ENCODE data around the gene MAGEB16. TPM values are rescaled to one million over a fixed set of nuclear protein-coding genes. Genes with fewer than 3 reads are reported as not detected.

MAGEB16 gene
- not detected for polyA plus RNA-seq (2013, experiment 1 of 2)
- not detected for polyA plus RNA-seq (2013, experiment 2 of 2)

- no peak within 1 kb of the TSS for H4K8ac ChIP-seq (ENCODE audit: low read length)
These were observed at the start of gene MAGEB16 for GRCh38 chrX:35798042-35798441. Gene MAGEB16, plus strand, starts transcription at chrX:35798342. Its CDS starts 3,855 bp downstream, at chrX:35802197.

DNA sequence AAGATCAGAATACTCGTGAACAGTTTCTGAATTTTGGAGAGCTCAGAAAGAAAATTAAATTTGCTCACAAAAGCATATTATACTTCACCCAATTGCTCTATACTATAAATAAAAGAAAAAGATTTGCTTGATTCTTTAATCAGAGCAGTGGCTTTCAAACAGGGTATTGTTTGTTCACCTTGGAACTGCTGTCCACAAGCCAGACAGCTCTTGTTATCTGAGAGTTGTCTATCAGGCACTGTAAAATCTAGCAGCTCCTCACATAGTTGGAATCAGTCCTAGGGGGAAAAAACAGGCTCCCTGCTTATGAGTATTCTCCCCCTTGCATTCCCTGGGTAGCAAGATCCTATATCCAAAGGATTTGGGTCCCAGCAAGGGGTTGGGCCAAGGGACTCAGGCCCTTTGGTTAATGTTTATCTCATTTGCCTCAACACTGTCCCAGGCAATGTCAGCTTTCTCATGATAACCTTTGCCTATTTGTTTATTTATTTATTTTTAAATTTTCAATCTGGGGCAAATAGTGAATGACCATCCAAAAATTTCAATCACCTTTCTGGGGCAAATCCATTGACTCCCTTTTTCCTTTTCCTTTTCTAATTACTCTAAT, 24.1 kb upstream of the MAGEB16 start:
- Histone ChIP-seq H2BK120ac (ENCODE audit: low read depth, low read length) (no peak overlapping the region), H3K4me3 (ENCODE audit: insufficient read depth in 1 of 2, low read depth in 1 of 2, low read length in 2 of 2) (no peak overlapping the region), H2BK12ac (ENCODE audit: low read length in 2 of 2) (no peak overlapping the region), H3K4me1 (ENCODE audit: control insufficient read depth, insufficient read depth, low read depth, low read length) (no peaks in the 10 kb centered on the region), H4K8ac (ENCODE audit: low read length) (no peak overlapping the region), H3K27ac (ENCODE audit: low read length, poor library complexity, severe bottlenecking) (no peak overlapping the region), H3K23ac (ENCODE audit: low read length in 2 of 2) (no peak overlapping the region), H2BK15ac (ENCODE audit: low read depth, poor library complexity, severe bottlenecking) (no peak overlapping the region), H3K27me3 (ENCODE audit: control insufficient read depth in 1 of 2, insufficient read depth in 1 of 2, low read length in 2 of 2) (no peaks in the 10 kb centered on the region), H3K79me1 (replicated peaks; ENCODE audit: low read length, poor library complexity, severe bottlenecking) (no peaks in the 10 kb centered on the region), H3K4ac (ENCODE audit: low read depth in 1 of 2, low read length in 2 of 2) (no peak overlapping the region), H4K91ac (ENCODE audit: low read length) (no peak overlapping the region), H3K9me3 (ENCODE audit: control insufficient read depth, low read length) (no peaks in the 10 kb centered on the region), H2AK5ac (ENCODE audit: low read length, severe bottlenecking) (no peak overlapping the region), H3K14ac (ENCODE audit: low read length in 2 of 2) (no peak overlapping the region), H3K18ac (ENCODE audit: low read depth in 1 of 2, low read length in 2 of 2) (no peak overlapping the region), H3K36me3 (ENCODE audit: control insufficient read depth in 1 of 2, insufficient read depth in 2 of 2, low read depth in 1 of 2, low read length in 2 of 2) (no peaks in the 10 kb centered on the region), H3K4me2 (ENCODE audit: low read length, poor library complexity, severe bottlenecking) (no peak overlapping the region), H3K9ac (ENCODE audit: low read length) (no peak overlapping the region), H2AFZ (ENCODE audit: low read depth, low read length) (no peak overlapping the region), H2BK5ac (ENCODE audit: low read depth, low read length, poor library complexity, severe bottlenecking) (no peak overlapping the region)
- no peak for DNase-seq
- no CpG with 5 or more reads among the region's 1 CpG for WGBS

More at GRCh38 chrX:35798042-35798441, at the start of gene MAGEB16:
- no peak within 1 kb of the TSS for H3K27ac ChIP-seq (ENCODE audit: low read length, poor library complexity, severe bottlenecking)
- no peaks in the 10 kb centered on the region for H3K27me3 ChIP-seq (ENCODE audit: control insufficient read depth in 1 of 2, insufficient read depth in 1 of 2, low read length in 2 of 2)
- H3K79me1 ChIP-seq (replicated peaks; ENCODE audit: low read length, poor library complexity, severe bottlenecking), result no peaks in the 10 kb centered on the region
- DNase-seq, result no peak
- H3K18ac ChIP-seq (ENCODE audit: low read depth in 1 of 2, low read length in 2 of 2), result no peak within 1 kb of the TSS
- H3K4me1 ChIP-seq (ENCODE audit: control insufficient read depth, insufficient read depth, low read depth, low read length), result no peaks in the 10 kb centered on the region
- no peak within 1 kb of the TSS for H3K4me2 ChIP-seq (ENCODE audit: low read length, poor library complexity, severe bottlenecking)
- no peaks in the 10 kb centered on the region for H3K9me3 ChIP-seq (ENCODE audit: control insufficient read depth, low read length)
- H3K36me3 ChIP-seq (ENCODE audit: control insufficient read depth in 1 of 2, insufficient read depth in 2 of 2, low read depth in 1 of 2, low read length in 2 of 2), result no peaks in the 10 kb centered on the region
- H3K23ac ChIP-seq (ENCODE audit: low read length in 2 of 2), result no peak within 1 kb of the TSS
- H3K4ac ChIP-seq (ENCODE audit: low read depth in 1 of 2, low read length in 2 of 2), result no peak within 1 kb of the TSS
- no peak within 1 kb of the TSS for H2BK120ac ChIP-seq (ENCODE audit: low read depth, low read length)
- no peak within 1 kb of the TSS for H2BK5ac ChIP-seq (ENCODE audit: low read depth, low read length, poor library complexity, severe bottlenecking)
- H2AK5ac ChIP-seq (ENCODE audit: low read length, severe bottlenecking), result no peak within 1 kb of the TSS
- H2BK15ac ChIP-seq (ENCODE audit: low read depth, poor library complexity, severe bottlenecking), result no peak within 1 kb of the TSS
- no peak within 1 kb of the TSS for H3K9ac ChIP-seq (ENCODE audit: low read length)
- no peak within 1 kb of the TSS for H4K91ac ChIP-seq (ENCODE audit: low read length)
- no peak within 1 kb of the TSS for H3K14ac ChIP-seq (ENCODE audit: low read length in 2 of 2)
- WGBS, result 92% methylated on average over 15 of the region's 15 CpGs
- no peak within 1 kb of the TSS for H3K4me3 ChIP-seq (ENCODE audit: insufficient read depth in 1 of 2, low read depth in 1 of 2, low read length in 2 of 2)
- H2AFZ ChIP-seq (ENCODE audit: low read depth, low read length), result no peak within 1 kb of the TSS
- H2BK12ac ChIP-seq (ENCODE audit: low read length in 2 of 2), result no peak within 1 kb of the TSS

GRCh38 chrX:35785075-35785474, 13.1 kb upstream of the MAGEB16 start:
- Histone ChIP-seq H2AFZ (ENCODE audit: low read depth, low read length) (no peak overlapping the region), H2BK15ac (ENCODE audit: low read depth, poor library complexity, severe bottlenecking) (no peak overlapping the region), H3K27ac (ENCODE audit: low read length, poor library complexity, severe bottlenecking) (no peak overlapping the region), H3K27me3 (ENCODE audit: control insufficient read depth in 1 of 2, insufficient read depth in 1 of 2, low read length in 2 of 2) (no peaks in the 10 kb centered on the region), H3K4me2 (ENCODE audit: low read length, poor library complexity, severe bottlenecking) (no peak overlapping the region), H2BK5ac (ENCODE audit: low read depth, low read length, poor library complexity, severe bottlenecking) (no peak overlapping the region), H3K4ac (ENCODE audit: low read depth in 1 of 2, low read length in 2 of 2) (no peak overlapping the region), H4K91ac (ENCODE audit: low read length) (no peak overlapping the region), H4K8ac (ENCODE audit: low read length) (no peak overlapping the region), H2AK5ac (ENCODE audit: low read length, severe bottlenecking) (no peak overlapping the region), H3K79me1 (replicated peaks; ENCODE audit: low read length, poor library complexity, severe bottlenecking) (no peaks in the 10 kb centered on the region), H3K4me1 (ENCODE audit: control insufficient read depth, insufficient read depth, low read depth, low read length) (no peaks in the 10 kb centered on the region), H3K36me3 (ENCODE audit: control insufficient read depth in 1 of 2, insufficient read depth in 2 of 2, low read depth in 1 of 2, low read length in 2 of 2) (no peaks in the 10 kb centered on the region), H3K23ac (ENCODE audit: low read length in 2 of 2) (no peak overlapping the region), H3K14ac (ENCODE audit: low read length in 2 of 2) (no peak overlapping the region), H2BK12ac (ENCODE audit: low read length in 2 of 2) (no peak overlapping the region), H3K18ac (ENCODE audit: low read depth in 1 of 2, low read length in 2 of 2) (no peak overlapping the region), H2BK120ac (ENCODE audit: low read depth, low read length) (no peak overlapping the region), H3K4me3 (ENCODE audit: insufficient read depth in 1 of 2, low read depth in 1 of 2, low read length in 2 of 2) (no peak overlapping the region), H3K9me3 (ENCODE audit: control insufficient read depth, low read length) (no peaks in the 10 kb centered on the region), H3K9ac (ENCODE audit: low read length) (no peak overlapping the region)
- DNase-seq, result no peak
- WGBS, result 66% methylated on average over 6 of the region's 6 CpGs

GRCh38 chrX:35786271-35786670, 11.9 kb upstream of the MAGEB16 start:
- Histone ChIP-seq H3K79me1 (replicated peaks; ENCODE audit: low read length, poor library complexity, severe bottlenecking) (no peaks in the 10 kb centered on the region), H3K4me1 (ENCODE audit: control insufficient read depth, insufficient read depth, low read depth, low read length) (no peaks in the 10 kb centered on the region), H2BK12ac (ENCODE audit: low read length in 2 of 2) (no peak overlapping the region), H3K9ac (ENCODE audit: low read length) (no peak overlapping the region), H3K27ac (ENCODE audit: low read length, poor library complexity, severe bottlenecking) (no peak overlapping the region), H3K14ac (ENCODE audit: low read length in 2 of 2) (no peak overlapping the region), H2BK120ac (ENCODE audit: low read depth, low read length) (no peak overlapping the region), H4K8ac (ENCODE audit: low read length) (no peak overlapping the region), H3K18ac (ENCODE audit: low read depth in 1 of 2, low read length in 2 of 2) (no peak overlapping the region), H3K9me3 (ENCODE audit: control insufficient read depth, low read length) (no peaks in the 10 kb centered on the region), H2AK5ac (ENCODE audit: low read length, severe bottlenecking) (no peak overlapping the region), H3K23ac (ENCODE audit: low read length in 2 of 2) (no peak overlapping the region), H4K91ac (ENCODE audit: low read length) (no peak overlapping the region), H3K4me2 (ENCODE audit: low read length, poor library complexity, severe bottlenecking) (no peak overlapping the region), H3K4ac (ENCODE audit: low read depth in 1 of 2, low read length in 2 of 2) (no peak overlapping the region), H2BK5ac (ENCODE audit: low read depth, low read length, poor library complexity, severe bottlenecking) (no peak overlapping the region), H3K4me3 (ENCODE audit: insufficient read depth in 1 of 2, low read depth in 1 of 2, low read length in 2 of 2) (no peak overlapping the region), H2AFZ (ENCODE audit: low read depth, low read length) (no peak overlapping the region), H3K27me3 (ENCODE audit: control insufficient read depth in 1 of 2, insufficient read depth in 1 of 2, low read length in 2 of 2) (no peaks in the 10 kb centered on the region), H2BK15ac (ENCODE audit: low read depth, poor library complexity, severe bottlenecking) (no peak overlapping the region), H3K36me3 (ENCODE audit: control insufficient read depth in 1 of 2, insufficient read depth in 2 of 2, low read depth in 1 of 2, low read length in 2 of 2) (no peaks in the 10 kb centered on the region)
- WGBS, result 95% methylated on average over 2 of the region's 2 CpGs
- no peak for DNase-seq

Data from mesenchymal stem cell (in vitro differentiated cells and primary cell).